HTR-8/SVneo (cell line): ENCODE results near the gene GYS1.
"Not testable (repeated sequence)": the region's sequence is repeated elsewhere in the genome, so short reads cannot be mapped to it uniquely, and the experiment has no call there.

Experiments used
- DNase-seq: peaks from one replicate; pipeline ENCODE4 v3.0.0; 2011; ENCODE audit warnings: low spot score, mixed read lengths; ENCODE audit not compliant: insufficient read length
- FAIRE-seq: peaks from 2 replicates; lab custom pipeline; 2011; peaks lifted over from hg19 to GRCh38; lab: Jason Lieb, UNC

GYS1 gene

GRCh38 chr19:48919271-48919670, 73.8 kb downstream of the GYS1 start:
- not testable (repeated sequence) for FAIRE-seq, DNase-seq

- DNase-seq = peak; percentile 36
- no peak for FAIRE-seq
Observed at GRCh38 chr19:48918801-48919247, 74.3 kb downstream of the GYS1 start.
